Lower leg skin (tissue), 4 donors: ENCODE results near the gene HNRNPC. TPM values are rescaled to one million over a fixed set of nuclear protein-coding genes. Genes with fewer than 3 reads are reported as not detected.
"Not testable (repeated sequence)": the region's sequence is repeated elsewhere in the genome, so short reads cannot be mapped to it uniquely, and the experiment has no call there.

Experiments used
- DNase-seq, 2 donors: peaks; one replicate each; pipeline ENCODE4 v3.0.0-alpha.2; 2019; ENCODE audit warnings: low spot score in 2 of 2
- H3K4me3 ChIP-seq: fragments of 200-600 bp; sonication (generic); 2 replicates; pipeline ENCODE4 v1.5.1; 2017; ENCODE audit warnings: mild to moderate bottlenecking, low read depth; ENCODE audit not compliant: poor library complexity, severe bottlenecking
- POLR2A ChIP-seq, 2 donors: fragments of 450-650 bp; IDR thresholded peaks; one replicate each; pipeline ENCODE4 v1.6.1; 2016 to 2017; ENCODE audit warnings: antibody characterized with exemption in 2 of 2, mild to moderate bottlenecking in 1 of 2, moderate library complexity in 1 of 2
- WGBS, 2 donors: methylation state at CpG; one replicate each; pipeline ENCODE4 v1.1.5; 2018; 5-methylcytosine and 5-hydroxymethylcytosine counted together
- intact Hi-C: fragments of 100-400 bp; cut with DNase I; formaldehyde crosslinking; loops from one replicate; pipeline ENCODE4 v1.15.0; 2023; ENCODE audit warnings: low total_unique reads
- total RNA-seq, 4 donors: library from RNA; depleted of rRNA; stranded (reverse); fragments of >200 nt; gene quantifications; one replicate each; pipeline ENCODE4 v1.1.0, GENCODE V29; 2016
- TF ChIP-seq, protein P1 (sequence below), 3 donors: fragments of 450-650 bp; IDR thresholded peaks; one replicate each; pipeline ENCODE4 v1.5.1; 2016; ENCODE audit warnings: antibody characterized with exemption in 3 of 3, mild to moderate bottlenecking in 3 of 3, moderate library complexity in 2 of 3

Gene HNRNPC
- total RNA-seq, 4 donors from 2014 or later, result 312 to 425 (median 376) TPM

DNA sequence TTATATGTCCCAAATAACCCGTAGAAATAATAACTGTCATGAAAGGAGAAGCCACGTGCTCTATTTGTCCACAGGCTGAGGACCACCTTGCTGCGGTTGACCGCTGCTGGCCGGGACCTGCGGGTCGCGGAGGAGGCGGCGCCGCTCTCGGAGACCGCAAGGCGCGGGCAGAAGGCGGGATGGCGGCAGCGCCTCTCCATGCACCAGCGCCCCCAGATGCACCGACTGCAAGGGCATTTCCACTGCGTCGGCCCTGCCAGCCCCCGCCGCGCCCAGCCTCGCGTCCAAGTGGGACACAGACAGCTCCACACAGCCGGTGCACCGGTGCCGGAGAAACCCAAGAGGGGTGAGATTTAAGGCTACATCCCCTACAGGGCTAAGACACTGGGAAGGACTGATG is 31.6 kb upstream of the HNRNPC start:
- intact Hi-C loops, result no loop called here
- no peak overlapping the region for H3K4me3 ChIP-seq
- 2 to 10% methylated on average over 16 to 30 of the region's 30 CpGs for WGBS, 2 donors
- DNase-seq, result no peak
- TF ChIP-seq POLR2A (IDR thresholded peaks at IDR 0.05), result no peak
- TF ChIP-seq, protein P1, sequence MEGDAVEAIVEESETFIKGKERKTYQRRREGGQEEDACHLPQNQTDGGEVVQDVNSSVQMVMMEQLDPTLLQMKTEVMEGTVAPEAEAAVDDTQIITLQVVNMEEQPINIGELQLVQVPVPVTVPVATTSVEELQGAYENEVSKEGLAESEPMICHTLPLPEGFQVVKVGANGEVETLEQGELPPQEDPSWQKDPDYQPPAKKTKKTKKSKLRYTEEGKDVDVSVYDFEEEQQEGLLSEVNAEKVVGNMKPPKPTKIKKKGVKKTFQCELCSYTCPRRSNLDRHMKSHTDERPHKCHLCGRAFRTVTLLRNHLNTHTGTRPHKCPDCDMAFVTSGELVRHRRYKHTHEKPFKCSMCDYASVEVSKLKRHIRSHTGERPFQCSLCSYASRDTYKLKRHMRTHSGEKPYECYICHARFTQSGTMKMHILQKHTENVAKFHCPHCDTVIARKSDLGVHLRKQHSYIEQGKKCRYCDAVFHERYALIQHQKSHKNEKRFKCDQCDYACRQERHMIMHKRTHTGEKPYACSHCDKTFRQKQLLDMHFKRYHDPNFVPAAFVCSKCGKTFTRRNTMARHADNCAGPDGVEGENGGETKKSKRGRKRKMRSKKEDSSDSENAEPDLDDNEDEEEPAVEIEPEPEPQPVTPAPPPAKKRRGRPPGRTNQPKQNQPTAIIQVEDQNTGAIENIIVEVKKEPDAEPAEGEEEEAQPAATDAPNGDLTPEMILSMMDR (IDR thresholded peaks at IDR 0.05), result no peak

DNA sequence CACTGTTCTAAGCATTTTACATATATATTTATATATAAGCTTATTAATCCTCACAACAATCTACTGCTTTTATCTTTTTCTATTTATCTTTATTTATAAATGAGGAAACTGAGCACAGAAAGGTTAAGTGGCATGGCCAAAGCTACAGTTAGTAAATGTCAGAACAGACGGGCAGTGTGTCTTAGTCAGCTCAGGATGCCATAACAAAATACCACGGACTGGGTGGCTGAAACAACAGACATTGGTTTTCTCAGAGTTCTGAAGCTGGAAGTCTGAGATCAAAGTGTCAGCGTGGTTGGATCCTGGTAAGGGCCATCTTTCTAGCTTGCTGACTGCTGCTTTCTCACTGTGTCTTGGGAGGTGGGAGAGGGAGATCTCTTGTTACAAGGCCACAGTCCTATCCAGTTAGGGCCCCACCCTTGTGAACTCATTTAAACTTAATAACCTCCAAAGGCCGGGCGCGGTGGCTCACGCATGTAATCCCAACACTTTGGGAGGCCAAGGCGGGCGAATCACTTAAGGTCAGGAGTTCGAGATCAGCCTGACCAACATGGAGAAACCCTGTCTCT is 30.4 kb upstream of the HNRNPC start:
- TF ChIP-seq, protein P1 (IDR thresholded peaks at IDR 0.05), result no peak
- TF ChIP-seq POLR2A (IDR thresholded peaks at IDR 0.05), result no peak
- no peak overlapping the region for H3K4me3 ChIP-seq
- 85 to 86% methylated on average over 10 of the region's 10 CpGs for WGBS, 2 donors
- no peak for DNase-seq
- intact Hi-C loops, result no loop called here

DNA sequence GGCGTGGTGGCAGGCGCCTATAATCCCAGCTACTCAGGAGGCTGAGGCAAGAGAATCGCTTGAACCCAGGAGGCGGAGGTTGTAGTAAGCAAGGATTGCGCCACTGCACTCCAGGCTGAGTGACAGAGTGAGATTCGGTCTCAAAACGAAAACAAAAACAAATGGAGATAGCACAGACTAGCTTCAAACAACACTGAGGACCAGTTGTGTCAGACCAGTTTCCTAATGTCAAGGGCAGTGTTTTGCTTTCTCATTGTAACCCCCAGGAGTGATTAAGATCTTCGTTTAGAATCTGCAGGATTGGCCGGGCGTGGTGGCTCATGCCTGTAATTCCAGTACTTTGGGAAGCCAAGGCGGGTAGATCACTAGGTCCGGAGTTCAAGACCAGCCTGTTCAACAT is 29.1 kb upstream of the HNRNPC start:
- intact Hi-C loops, result no loop called here
- TF ChIP-seq, protein P1 (IDR thresholded peaks at IDR 0.05), result no peak
- no peak for TF ChIP-seq POLR2A (IDR thresholded peaks at IDR 0.05)
- H3K4me3 ChIP-seq, result no peak overlapping the region
- WGBS, 2 donors, result 82 to 93% methylated on average over 12 of the region's 12 CpGs
- no peak for DNase-seq

DNA sequence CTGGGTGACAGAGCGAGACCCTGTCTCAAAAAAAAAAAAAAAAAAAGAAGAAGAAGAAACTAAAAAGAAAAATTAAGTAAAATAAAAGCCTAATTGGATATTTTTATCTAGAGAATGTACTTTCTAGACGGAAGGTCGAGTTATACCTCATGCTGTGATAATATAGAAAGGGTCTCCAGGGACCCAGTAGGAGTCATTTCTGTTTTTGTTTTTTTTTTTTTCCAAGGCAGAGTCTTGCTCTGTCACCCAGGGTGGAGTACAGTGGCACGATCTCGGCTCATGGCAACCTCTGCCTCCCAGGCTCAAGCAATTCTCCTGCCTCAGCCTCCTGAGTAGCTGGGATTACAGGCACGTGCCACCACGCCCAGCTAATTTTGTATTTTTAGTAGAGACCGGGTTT is 24.8 kb upstream of the HNRNPC start:
- intact Hi-C loops, H3K4me3 ChIP-seq, DNase-seq: not testable (repeated sequence)
- WGBS, 2 donors, result 82 to 93% methylated on average over 8 of the region's 8 CpGs

DNA sequence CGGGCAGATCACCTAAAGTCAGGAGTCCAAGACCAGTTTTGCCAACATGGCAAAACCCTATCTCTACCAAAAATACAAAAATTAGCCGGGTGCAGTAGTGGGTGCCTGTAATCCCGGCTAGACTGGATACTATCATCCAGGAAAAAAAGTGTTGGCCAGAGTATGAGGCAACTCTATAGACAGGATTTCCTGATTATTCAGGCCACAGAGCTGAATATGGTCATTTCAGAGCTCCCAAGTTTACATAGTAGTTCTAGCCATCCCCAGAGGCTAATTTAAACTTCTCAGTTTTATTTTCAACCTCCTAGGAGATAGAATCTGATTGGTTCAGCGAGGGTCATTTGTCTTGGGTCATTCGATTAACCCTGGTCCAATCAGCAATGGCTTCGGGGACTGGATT is 17.9 kb upstream of the HNRNPC start:
- intact Hi-C loops, result no loop called here
- DNase-seq, result no peak
- WGBS, 2 donors, result 83 to 89% methylated on average over 6 of the region's 6 CpGs
- no peak for TF ChIP-seq POLR2A (IDR thresholded peaks at IDR 0.05)
- TF ChIP-seq, protein P1 (IDR thresholded peaks at IDR 0.05), result no peak
- no peak overlapping the region for H3K4me3 ChIP-seq

DNA sequence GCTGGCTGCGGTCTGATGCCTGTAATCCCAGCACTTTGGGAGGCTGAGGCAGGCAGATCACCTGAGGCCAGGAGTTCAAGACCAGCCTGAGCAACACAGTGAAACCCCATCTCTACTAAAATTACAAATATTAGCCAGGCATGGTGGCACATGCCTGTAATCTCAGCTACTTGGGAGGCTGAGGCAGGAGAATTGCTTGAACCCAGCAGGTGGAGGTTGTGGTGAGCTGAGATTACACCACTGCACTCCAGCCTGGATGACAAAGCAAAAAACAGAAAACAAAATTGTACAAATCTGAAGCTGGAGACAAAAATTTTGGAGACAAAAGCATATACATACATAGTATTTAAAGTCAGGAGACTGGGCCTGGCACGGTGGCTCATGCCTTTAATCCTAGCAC is 17.3 kb upstream of the HNRNPC start:
- intact Hi-C loops, H3K4me3 ChIP-seq, DNase-seq: not testable (repeated sequence)
- 91 to 92% methylated on average over 2 of the region's 2 CpGs for WGBS, 2 donors

DNA sequence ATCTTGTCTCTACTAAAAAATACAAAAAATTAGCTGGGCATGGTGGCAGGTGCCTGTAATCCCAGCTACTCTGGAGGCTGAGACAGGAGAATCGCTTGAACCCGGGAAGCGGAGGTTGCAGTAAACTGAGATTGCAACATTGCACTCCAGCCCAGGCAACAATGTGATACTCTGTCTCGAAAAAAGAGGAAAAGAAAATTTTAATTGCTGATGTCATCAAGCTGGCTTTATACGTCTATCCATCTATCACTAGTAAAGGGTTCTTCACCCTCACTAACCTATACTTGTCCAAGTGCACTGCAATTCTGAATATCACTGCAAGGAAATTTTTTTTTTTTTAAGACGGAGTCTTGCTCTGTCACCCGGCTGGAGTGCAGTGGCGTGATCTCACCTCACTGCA is 12.7 kb upstream of the HNRNPC start:
- DNase-seq, intact Hi-C loops, H3K4me3 ChIP-seq: not testable (repeated sequence)
- WGBS, 2 donors, result 86 to 87% methylated on average over 8 of the region's 8 CpGs
